Lung (tissue), 12 donors: ENCODE data around the gene GAK. TPM values are rescaled to one million over a fixed set of nuclear protein-coding genes. Genes with fewer than 3 reads are reported as not detected.

Source experiments
- ATAC-seq: fragments of 200-7000 bp; cut with Tn5 transposase; one replicate; pipeline ENCODE4 v1.9.1; 2020; ENCODE audit warnings: moderate number of reproducible peaks; ENCODE audit not compliant: insufficient read depth, low FRiP score
- DNase-seq, 3 donors: peaks; one replicate each; pipeline ENCODE4 v3.0.0-alpha.2; 2013 to 2017
- H3K27ac ChIP-seq, 2 donors: one replicate each; pipeline ENCODE4 v1.5.1; 2013; ENCODE audit warnings: mild to moderate bottlenecking in 2 of 2, moderate library complexity in 2 of 2, control low read depth in 1 of 2, inconsistent platforms in 1 of 2, low read depth in 1 of 2, low read length in 1 of 2
- H3K27me3 ChIP-seq, 3 donors: one replicate each; pipeline ENCODE4 v1.5.1; 2013; ENCODE audit warnings: low read length in 2 of 3; ENCODE audit not compliant: control insufficient read depth in 3 of 3, insufficient read depth in 3 of 3
- H3K36me3 ChIP-seq, 4 donors: one replicate each; pipeline ENCODE4 v1.5.1; 2013; ENCODE audit warnings: low read length in 4 of 4, mild to moderate bottlenecking in 1 of 4, moderate library complexity in 1 of 4; ENCODE audit not compliant: control insufficient read depth in 4 of 4, insufficient read depth in 4 of 4
- H3K4me1 ChIP-seq, 5 donors: one replicate each; pipeline ENCODE4 v1.5.1; 2013; ENCODE audit warnings: low read length in 5 of 5, mild to moderate bottlenecking in 2 of 5, moderate library complexity in 1 of 5; ENCODE audit not compliant: control insufficient read depth in 5 of 5, insufficient read depth in 5 of 5
- H3K4me3 ChIP-seq: one replicate; pipeline ENCODE4 v1.5.1; 2013; ENCODE audit warnings: mild to moderate bottlenecking, control low read depth, moderate library complexity
- H3K9ac ChIP-seq, 2 donors: one replicate each; pipeline ENCODE4 v1.5.1; 2013; ENCODE audit warnings: low read length in 2 of 2, control low read depth in 1 of 2; ENCODE audit not compliant: insufficient read depth in 1 of 2
- H3K9me3 ChIP-seq, 4 donors: one replicate each; pipeline ENCODE4 v1.5.1; 2013; ENCODE audit warnings: low read length in 3 of 4, mild to moderate bottlenecking in 1 of 4, moderate library complexity in 1 of 4; ENCODE audit not compliant: control insufficient read depth in 4 of 4, insufficient read depth in 3 of 4
- WGBS, 2 donors: extraction: QIAGEN DNeasy Blood & Tissue Kit; methylation state at CpG; one replicate each; pipeline ENCODE4 v1.1.7; 2013; 5-methylcytosine and 5-hydroxymethylcytosine counted together
- polyA plus RNA-seq, 2 donors: library from polyadenylated mRNA; stranded (reverse); fragments of 200-250 nt; gene quantifications; one replicate each; pipeline ENCODE4 v1.2.1, GENCODE V29; 2013
- total RNA-seq, 2 donors: library from RNA; depleted of rRNA in 1 of 2; stranded (reverse); fragments of >200 nt in 1 of 2; gene quantifications; one replicate each; pipeline ENCODE4 v1.2.1, GENCODE V29; 2014 to 2021
- TF ChIP-seq, protein P1 (sequence below): IDR thresholded peaks from 2 replicates; pipeline ENCODE4 v1.5.1; 2012; ENCODE audit warnings: mild to moderate bottlenecking; ENCODE audit errors: control extremely low read depth, extremely low read depth
- donor health status: control.
- donor health status: control.
- donor health status: Bipolar disorder and iron deficiency.
- donor health status: healthy.
- donor health status: DM: yes; HTN: yes; CAD: no.

Gene GAK
- total and polyA plus RNA-seq, 4 donors, result 101 to 178 (median 137) TPM

DNA sequence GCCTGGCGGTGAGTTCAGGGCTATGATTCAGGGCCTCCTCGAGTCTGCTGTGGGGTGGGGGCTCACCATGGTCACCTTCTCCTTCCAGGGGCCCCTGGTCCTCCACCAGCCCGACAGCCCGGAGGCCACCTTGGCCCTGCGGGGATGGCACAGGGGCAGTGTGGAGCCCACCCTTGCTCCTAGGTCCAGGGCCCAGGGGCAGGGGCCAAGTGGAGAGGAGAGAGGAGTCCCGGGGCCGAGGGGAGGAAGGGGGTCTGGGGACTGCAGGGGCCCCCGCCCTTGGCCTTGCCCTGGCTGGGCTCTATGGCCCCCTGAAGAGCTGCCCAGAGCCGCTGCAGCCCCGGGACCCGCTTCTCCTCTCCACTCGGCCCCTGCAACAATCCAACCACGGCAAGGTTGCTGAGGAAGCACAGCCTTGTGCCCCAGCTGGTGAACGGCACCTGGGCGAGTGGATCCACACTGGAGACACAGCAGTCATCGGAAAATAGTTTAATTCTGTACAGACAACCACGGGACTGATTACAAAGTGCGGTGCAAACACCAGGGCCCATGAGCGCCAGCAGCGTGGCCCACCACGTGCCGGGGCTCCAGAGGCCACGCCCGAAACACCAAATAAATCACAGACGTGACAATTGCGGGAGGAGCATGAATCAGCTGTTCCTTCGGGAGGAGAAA is 83.2 kb downstream of the GAK start:
- WGBS, 2 donors, result 75 to 84% methylated on average over 25 to 27 of the region's 27 CpGs
- Histone ChIP-seq H3K27ac (no peak overlapping the region), H3K4me3 (no peak overlapping the region), H3K9me3 (peaks cover 0 to 4% (median 0%) of the 10 kb centered on the region in 4 donors), H3K36me3 (peaks cover 0 to 44% (median 0%) of the 10 kb centered on the region in 4 donors), H3K27me3 (no peaks in the 10 kb centered on the region), H3K9ac (no peak overlapping the region), H3K4me1 (no peaks in the 10 kb centered on the region)
- TF ChIP-seq, protein P1, sequence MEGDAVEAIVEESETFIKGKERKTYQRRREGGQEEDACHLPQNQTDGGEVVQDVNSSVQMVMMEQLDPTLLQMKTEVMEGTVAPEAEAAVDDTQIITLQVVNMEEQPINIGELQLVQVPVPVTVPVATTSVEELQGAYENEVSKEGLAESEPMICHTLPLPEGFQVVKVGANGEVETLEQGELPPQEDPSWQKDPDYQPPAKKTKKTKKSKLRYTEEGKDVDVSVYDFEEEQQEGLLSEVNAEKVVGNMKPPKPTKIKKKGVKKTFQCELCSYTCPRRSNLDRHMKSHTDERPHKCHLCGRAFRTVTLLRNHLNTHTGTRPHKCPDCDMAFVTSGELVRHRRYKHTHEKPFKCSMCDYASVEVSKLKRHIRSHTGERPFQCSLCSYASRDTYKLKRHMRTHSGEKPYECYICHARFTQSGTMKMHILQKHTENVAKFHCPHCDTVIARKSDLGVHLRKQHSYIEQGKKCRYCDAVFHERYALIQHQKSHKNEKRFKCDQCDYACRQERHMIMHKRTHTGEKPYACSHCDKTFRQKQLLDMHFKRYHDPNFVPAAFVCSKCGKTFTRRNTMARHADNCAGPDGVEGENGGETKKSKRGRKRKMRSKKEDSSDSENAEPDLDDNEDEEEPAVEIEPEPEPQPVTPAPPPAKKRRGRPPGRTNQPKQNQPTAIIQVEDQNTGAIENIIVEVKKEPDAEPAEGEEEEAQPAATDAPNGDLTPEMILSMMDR, result no peak
- no peak for DNase-seq
- no peak for ATAC-seq

DNA sequence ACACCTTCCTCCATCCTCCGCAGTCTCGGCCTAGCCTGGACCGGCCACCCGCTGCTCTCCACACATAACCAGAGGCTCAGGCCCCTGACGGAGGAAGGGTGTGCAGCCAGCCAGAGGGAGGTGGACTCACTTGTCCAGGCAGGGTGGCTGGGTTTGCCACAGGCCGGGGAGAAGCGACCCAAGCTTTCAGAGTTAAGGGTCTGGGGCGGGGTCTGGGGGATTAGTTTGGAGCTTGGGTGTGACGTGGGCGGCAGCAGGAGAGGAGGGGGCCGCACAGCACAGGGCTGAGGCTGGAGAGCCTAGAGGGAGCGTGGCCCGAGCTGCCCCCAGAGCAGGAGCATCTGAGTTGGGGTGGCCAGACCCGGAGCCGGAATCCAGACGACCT is 83.8 kb downstream of the GAK start:
- peaks cover 0 to 41% (median 0%) of the 10 kb centered on the region in 4 donors for H3K36me3 ChIP-seq
- H3K4me1 ChIP-seq, result no peaks in the 10 kb centered on the region
- H3K9ac ChIP-seq, result no peak overlapping the region
- 83 to 93% methylated on average over 16 of the region's 16 CpGs for WGBS, 2 donors
- peaks cover 0 to 4% (median 0%) of the 10 kb centered on the region in 4 donors for H3K9me3 ChIP-seq
- H3K27me3 ChIP-seq, result no peaks in the 10 kb centered on the region
- H3K27ac ChIP-seq, result no peak overlapping the region
- ATAC-seq (no peak), DNase-seq (no peak)
- H3K4me3 ChIP-seq, result no peak overlapping the region
- TF ChIP-seq, protein P1, result no peak

DNA sequence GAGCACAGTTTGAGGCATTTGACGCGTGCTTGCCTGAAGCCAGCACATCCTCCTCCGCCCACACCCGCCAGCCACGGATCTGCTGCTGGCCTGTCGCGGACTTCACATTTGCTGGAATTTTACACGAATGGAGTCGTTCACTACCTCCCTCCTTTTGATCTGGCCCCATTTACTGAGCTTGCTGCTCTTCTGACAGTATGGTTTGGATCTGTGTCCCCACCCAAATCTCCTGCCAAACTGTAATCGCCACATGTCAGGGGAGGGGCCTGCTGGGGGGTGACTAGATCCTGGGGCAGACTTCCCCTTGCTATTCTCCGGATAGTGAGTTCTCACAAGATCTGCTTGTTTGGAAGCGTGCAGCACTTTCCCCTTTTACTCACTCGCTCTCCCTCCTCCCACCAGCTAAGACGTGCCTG is 86.3 kb downstream of the GAK start:
- peaks cover 0 to 6% (median 0%) of the 10 kb centered on the region in 4 donors for H3K9me3 ChIP-seq
- no peak overlapping the region for H3K27ac ChIP-seq
- H3K9ac ChIP-seq, result no peak overlapping the region
- no peaks in the 10 kb centered on the region for H3K4me1 ChIP-seq
- 73 to 83% methylated on average over 14 of the region's 14 CpGs for WGBS, 2 donors
- TF ChIP-seq, protein P1, result no peak
- DNase-seq (peak in 1 of 3 donors; percentile 13), ATAC-seq (no peak)
- H3K36me3 ChIP-seq, result peaks cover 0 to 34% (median 0%) of the 10 kb centered on the region in 4 donors
- no peaks in the 10 kb centered on the region for H3K27me3 ChIP-seq
- no peak overlapping the region for H3K4me3 ChIP-seq
